AG04450 (cell line): ENCODE results near the gene METRNL. TPM values are rescaled to one million over a fixed set of nuclear protein-coding genes. Genes with fewer than 3 reads are reported as not detected.
"Not testable (repeated sequence)": the region's sequence is repeated elsewhere in the genome, so short reads cannot be mapped to it uniquely, and the experiment has no call there.

Experiments used
- CTCF ChIA-PET: fragments of 300-600, 350-600 bp; formaldehyde crosslinking; extraction: SDS; loops from one replicate; lab custom pipeline; 2022; ENCODE audit warnings: antibody characterized with exemption, inconsistent platforms; lab: Charles Lee
- POLR2A ChIA-PET: fragments of 350-600 bp; formaldehyde crosslinking; extraction: SDS; loops from one replicate; lab custom pipeline; 2021; ENCODE audit warnings: antibody characterized with exemption, inconsistent platforms; lab: Yijun Ruan, JAX
- DNase-seq: peaks from one replicate; pipeline ENCODE4 v3.0.0-alpha.2; 2011; ENCODE audit warnings: low read depth, low spot score
- H3K27ac ChIP-seq: one replicate; pipeline ENCODE4 v1.5.1; 2012; ENCODE audit warnings: low read depth, low read length, control low read depth
- H3K27me3 ChIP-seq: one replicate; pipeline ENCODE4 v1.6.0; 2012; ENCODE audit warnings: low read length; ENCODE audit not compliant: control insufficient read depth, insufficient read depth
- H3K4me3 ChIP-seq: 2 replicates; pipeline ENCODE4 v1.5.1; 2011; ENCODE audit warnings: mild to moderate bottlenecking, low read depth, low read length, control low read depth
- H3K9me3 ChIP-seq: 2 replicates; pipeline ENCODE4 v1.5.1; 2012; ENCODE audit warnings: low read length; ENCODE audit not compliant: control insufficient read depth, insufficient read depth
- polyA plus RNA-seq: library from polyadenylated mRNA; depleted of rRNA; stranded (reverse); fragments of >200 nt; gene quantifications from 2 replicates; pipeline ENCODE4 v1.2.3, GENCODE V29; 2011
- TF ChIP-seq, protein P1 (sequence below): IDR thresholded peaks from 2 replicates; pipeline ENCODE4 v1.5.1; 2011; ENCODE audit warnings: low read depth, low read length, control low read depth, inconsistent platforms

Gene METRNL
- polyA plus RNA-seq, 1 experiment, result 10.9 TPM

DNA sequence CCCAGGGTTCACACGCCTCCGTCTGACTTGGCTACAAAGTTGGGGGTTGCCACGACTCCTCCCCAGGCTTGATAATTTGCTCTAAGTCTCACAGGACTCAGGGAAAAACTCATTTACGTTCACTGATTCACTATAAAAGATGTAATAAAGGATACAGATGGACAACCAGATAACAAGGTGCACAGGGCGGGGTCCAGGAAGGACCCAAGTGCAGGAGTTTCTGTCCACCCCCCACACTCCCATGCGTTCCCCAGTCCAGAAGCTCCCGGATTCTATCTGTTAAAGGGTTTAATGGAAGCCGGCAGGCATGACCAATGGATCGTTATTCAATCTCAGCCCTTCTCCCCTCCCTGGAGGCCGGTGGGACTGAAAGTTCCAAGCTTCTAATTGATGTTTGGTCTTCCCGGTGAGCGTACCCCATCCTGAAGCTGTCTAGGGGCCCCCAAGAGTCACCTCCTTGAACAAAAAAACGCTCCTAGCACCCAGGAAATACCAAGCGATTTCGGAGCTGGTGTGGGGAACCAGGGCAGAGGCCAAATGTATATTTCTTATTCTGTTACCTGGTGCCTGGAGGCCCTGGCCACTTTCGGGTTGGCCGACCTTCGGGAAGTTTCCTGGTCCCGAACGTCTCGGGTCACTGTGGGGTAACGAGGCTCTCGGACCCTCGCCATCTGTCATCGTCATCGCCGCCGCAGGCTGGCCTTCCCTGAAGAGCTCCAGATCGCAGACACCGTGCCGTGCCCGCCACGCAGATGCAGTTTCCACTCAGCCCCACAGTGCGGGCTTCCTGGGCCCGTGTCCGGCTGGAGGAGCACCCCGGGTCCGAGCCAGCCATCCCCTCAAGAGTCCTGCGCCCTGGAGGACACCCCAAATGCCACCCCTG is 13.5 kb upstream of the METRNL start:
- peaks cover 19% of the 10 kb centered on the region; the same call in 1 of the 2 replicates for H3K9me3 ChIP-seq
- no peak overlapping the region for H3K4me3 ChIP-seq
- POLR2A ChIA-PET, result no interaction called here
- no peak for DNase-seq
- peaks cover 4% of the 10 kb centered on the region for H3K27me3 ChIP-seq
- TF ChIP-seq, protein P1, sequence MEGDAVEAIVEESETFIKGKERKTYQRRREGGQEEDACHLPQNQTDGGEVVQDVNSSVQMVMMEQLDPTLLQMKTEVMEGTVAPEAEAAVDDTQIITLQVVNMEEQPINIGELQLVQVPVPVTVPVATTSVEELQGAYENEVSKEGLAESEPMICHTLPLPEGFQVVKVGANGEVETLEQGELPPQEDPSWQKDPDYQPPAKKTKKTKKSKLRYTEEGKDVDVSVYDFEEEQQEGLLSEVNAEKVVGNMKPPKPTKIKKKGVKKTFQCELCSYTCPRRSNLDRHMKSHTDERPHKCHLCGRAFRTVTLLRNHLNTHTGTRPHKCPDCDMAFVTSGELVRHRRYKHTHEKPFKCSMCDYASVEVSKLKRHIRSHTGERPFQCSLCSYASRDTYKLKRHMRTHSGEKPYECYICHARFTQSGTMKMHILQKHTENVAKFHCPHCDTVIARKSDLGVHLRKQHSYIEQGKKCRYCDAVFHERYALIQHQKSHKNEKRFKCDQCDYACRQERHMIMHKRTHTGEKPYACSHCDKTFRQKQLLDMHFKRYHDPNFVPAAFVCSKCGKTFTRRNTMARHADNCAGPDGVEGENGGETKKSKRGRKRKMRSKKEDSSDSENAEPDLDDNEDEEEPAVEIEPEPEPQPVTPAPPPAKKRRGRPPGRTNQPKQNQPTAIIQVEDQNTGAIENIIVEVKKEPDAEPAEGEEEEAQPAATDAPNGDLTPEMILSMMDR, result no peak
- CTCF ChIA-PET, result interaction anchor here (0.5 kb wide), 1 partner anchor 170 kb away, joined by 5 read pairs; no protein-coding TSS in a partner anchor
- no peak overlapping the region for H3K27ac ChIP-seq

GRCh38 chr17:83066543-83066890 is 12.9 kb upstream of the METRNL start:
- H3K27ac ChIP-seq, CTCF ChIA-PET, H3K4me3 ChIP-seq, POLR2A ChIA-PET, DNase-seq, H3K27me3 ChIP-seq: not testable (repeated sequence)
- H3K9me3 ChIP-seq, result peaks cover 19% of the 10 kb centered on the region; the same call in 1 of the 2 replicates

- peaks cover 19% of the 10 kb centered on the region; the same call in 1 of the 2 replicates for H3K9me3 ChIP-seq
- TF ChIP-seq, protein P1, result no peak
- POLR2A ChIA-PET, result no interaction called here
- H3K27ac ChIP-seq, result no peak overlapping the region
- CTCF ChIA-PET, result no interaction called here
- peaks cover 4% of the 10 kb centered on the region for H3K27me3 ChIP-seq
- no peak for DNase-seq
- no peak overlapping the region for H3K4me3 ChIP-seq
These were observed 12.2 kb upstream of the METRNL start for GRCh38 chr17:83067071-83067717.

- Histone ChIP-seq H3K9me3 (peaks cover 19% of the 10 kb centered on the region; the same call in 1 of the 2 replicates), H3K4me3 (no peak overlapping the region), H3K27ac (no peak overlapping the region), H3K27me3 (peaks cover 2% of the 10 kb centered on the region)
- DNase-seq, result no peak
- TF ChIP-seq, protein P1, result no peak
- POLR2A ChIA-PET, result no interaction called here
- CTCF ChIA-PET, result no interaction called here
These were observed 11.6 kb upstream of the METRNL start for GRCh38 chr17:83067718-83068261.

GRCh38 chr17:83068641-83069570 is 10.5 kb upstream of the METRNL start:
- TF ChIP-seq, protein P1, result no peak
- peaks cover 17% of the 10 kb centered on the region; the same call in 1 of the 2 replicates for H3K9me3 ChIP-seq
- no peak for DNase-seq
- CTCF ChIA-PET, result no interaction called here
- no peak overlapping the region for H3K27ac ChIP-seq
- POLR2A ChIA-PET, result no interaction called here
- no peak overlapping the region for H3K4me3 ChIP-seq
- H3K27me3 ChIP-seq, result peaks cover 2% of the 10 kb centered on the region
